HepG2 (cell line): Measurements from ENCODE around the gene PASK. TPM values are rescaled to one million over a fixed set of nuclear protein-coding genes. Genes with fewer than 3 reads are reported as not detected.

ENCODE experiments used
- ATAC-seq: fragments of 200-7000 bp; cut with Tn5 transposase; 3 replicates; pipeline ENCODE4 v1.9.1; 2020; ENCODE audit warnings: mild to moderate bottlenecking, moderate library complexity
- BruUV-seq: library from RNA; stranded (reverse); fragments of 400-500 nt; replicated peaks from 2 replicates; lab custom pipeline; 2021; lab: Mats Ljungman, UMichigan
- CTCF ChIA-PET: fragments of 300-600 bp; formaldehyde crosslinking; extraction: SDS; loops from one replicate; lab custom pipeline; 2021; ENCODE audit warnings: low total read pairs, inconsistent platforms, low intra/inter-chr PET ratio; lab: Yijun Ruan, JAX
- POLR2A ChIA-PET: fragments of 350-600 bp; sonication (Branson Sonifier 250); formaldehyde crosslinking; loops from one replicate; lab custom pipeline; 2020; ENCODE audit warnings: antibody characterized with exemption, inconsistent platforms; lab: Yijun Ruan, JAX
- DNase-seq: peaks from one replicate; pipeline ENCODE4 v3.0.0-alpha.2; 2015; ENCODE audit warnings: low spot score
- FAIRE-seq: peaks from 3 replicates; lab custom pipeline; 2011; peaks lifted over from hg19 to GRCh38; lab: Jason Lieb, UNC
- H2AFZ ChIP-seq: one replicate; pipeline ENCODE4 v1.6.1; 2011; ENCODE audit warnings: low read length, inconsistent platforms
- H3K27ac ChIP-seq: fragments of 300-600 bp; 3 replicates; pipeline ENCODE4 v1.8.0; 2011; ENCODE audit warnings: mixed run types, mild to moderate bottlenecking, mixed read lengths, low read length, inconsistent platforms; ENCODE audit not compliant: insufficient read depth; ENCODE audit errors: extremely low read length
- H3K27me3 ChIP-seq, 2 experiments: fragments of 200-600 bp in 1 of 2; 2 replicates in 1 of 2; 3 replicates in 1 of 2; pipeline versions ENCODE4 v1.6.0 to v1.8.0; 2011; ENCODE audit warnings: low read length in 2 of 2, mild to moderate bottlenecking in 2 of 2, moderate library complexity in 2 of 2, inconsistent platforms in 1 of 2; ENCODE audit not compliant: insufficient read depth in 2 of 2, control insufficient read depth in 1 of 2
- H3K36me3 ChIP-seq, 2 experiments: fragments of 200-600 bp in 1 of 2; replicated peaks in 1 of 2; 2 replicates in 1 of 2; 3 replicates in 1 of 2; pipeline versions ENCODE4 v1.5.1 to v1.8.0; 2011; ENCODE audit warnings: low read length in 2 of 2, inconsistent platforms in 1 of 2; ENCODE audit not compliant: insufficient read depth in 2 of 2, control insufficient read depth in 1 of 2
- H3K4me1 ChIP-seq: 2 replicates; pipeline ENCODE4 v1.5.1; 2012; ENCODE audit warnings: low read length, inconsistent platforms; ENCODE audit not compliant: insufficient read depth
- H3K4me2 ChIP-seq: 2 replicates; pipeline ENCODE4 v1.6.0; 2011; ENCODE audit warnings: low read depth, low read length, inconsistent platforms
- H3K4me3 ChIP-seq, 3 experiments: fragments of 200-600 bp in 1 of 3; sonication (generic), shearing (Covaris generic) in 1 of 3; replicated peaks in 1 of 3; 2 replicates each; pipeline ENCODE4 v1.5.1; 2011 to 2016; ENCODE audit warnings: low read length in 3 of 3, inconsistent platforms in 2 of 3, low read depth in 2 of 3, mild to moderate bottlenecking in 2 of 3, control low read depth in 1 of 3, mixed read lengths in 1 of 3; ENCODE audit not compliant: insufficient read depth in 1 of 3
- H3K79me2 ChIP-seq: one replicate; pipeline ENCODE4 v1.6.1; 2011; ENCODE audit warnings: low read length, inconsistent platforms; ENCODE audit not compliant: insufficient read depth
- H3K9ac ChIP-seq: 2 replicates; pipeline ENCODE4 v1.6.0; 2011; ENCODE audit warnings: mild to moderate bottlenecking, low read depth, low read length, inconsistent platforms; ENCODE audit not compliant: insufficient read depth
- H3K9me3 ChIP-seq: 2 replicates; pipeline ENCODE4 v1.5.1; 2012; ENCODE audit warnings: mild to moderate bottlenecking, low read length
- H4K20me1 ChIP-seq: 2 replicates; pipeline ENCODE4 v1.6.0; 2011; ENCODE audit warnings: inconsistent platforms, mild to moderate bottlenecking, low read length, moderate library complexity; ENCODE audit not compliant: insufficient read depth
- ATF5 ChIP-seq: sonication (generic); formaldehyde crosslinking; IDR thresholded peaks from 2 replicates; pipeline ENCODE4 v1.4.0; 2020; ENCODE audit warnings: mild to moderate bottlenecking, low read depth, missing genetic modification reagents
- HDAC1 ChIP-seq: sonication (generic); formaldehyde crosslinking; IDR thresholded peaks from 2 replicates; pipeline ENCODE4 v1.5.1; 2020; ENCODE audit warnings: mild to moderate bottlenecking, missing genetic modification reagents
- HOXA7 ChIP-seq: sonication (generic); formaldehyde crosslinking; IDR thresholded peaks from 2 replicates; pipeline ENCODE4 v1.8.1; 2022; ENCODE audit warnings: mild to moderate bottlenecking, missing genetic modification reagents, moderate library complexity
- MBNL3 ChIP-seq: fragments of 250-450 bp; sonication (Bioruptor Pico); conservative IDR thresholded peaks from 2 replicates; pipeline ENCODE4 v1.8.0; 2022; ENCODE audit warnings: mild to moderate bottlenecking, inconsistent platforms
- NFE2 ChIP-seq: sonication (generic); formaldehyde crosslinking; IDR thresholded peaks from 2 replicates; pipeline ENCODE4 v1.4.0; 2020; ENCODE audit warnings: missing genetic modification reagents
- NR2F2 ChIP-seq: IDR thresholded peaks from 2 replicates; pipeline ENCODE4 v1.6.1; 2012; ENCODE audit warnings: low read depth, inconsistent platforms, borderline replicate concordance
- PTBP1 ChIP-seq: fragments of 200-400 bp; formaldehyde crosslinking; IDR thresholded peaks from 2 replicates; pipeline ENCODE4 v1.6.1; 2018; ENCODE audit warnings: low read length, low read depth; ENCODE audit not compliant: poor library complexity, severe bottlenecking
- RCOR2 ChIP-seq: IDR thresholded peaks from 2 replicates; pipeline ENCODE4 v1.6.1; 2016; ENCODE audit warnings: missing biosample characterization, missing genetic modification reagents
- SMARCC2 ChIP-seq: fragments of 450-650 bp; IDR thresholded peaks from 2 replicates; pipeline ENCODE4 v1.6.1; 2017; ENCODE audit warnings: antibody characterized with exemption, mild to moderate bottlenecking
- SOX5 ChIP-seq: IDR thresholded peaks from 2 replicates; pipeline ENCODE4 v1.6.1; 2016; ENCODE audit warnings: borderline replicate concordance
- ZNF282 ChIP-seq: fragments of 450-650 bp; IDR thresholded peaks from 2 replicates; pipeline ENCODE4 v1.6.1; 2018; ENCODE audit not compliant: partially characterized antibody
- ZNF30 ChIP-seq: sonication (generic); formaldehyde crosslinking; IDR thresholded peaks from 2 replicates; pipeline ENCODE4 v1.5.0; 2020; ENCODE audit warnings: mild to moderate bottlenecking, missing genetic modification reagents
- ZNF678 ChIP-seq: sonication (generic); formaldehyde crosslinking; IDR thresholded peaks from 2 replicates; pipeline ENCODE4 v1.4.0; 2020; ENCODE audit warnings: mild to moderate bottlenecking, missing genetic modification reagents
- ZSCAN9 ChIP-seq: IDR thresholded peaks from 2 replicates; pipeline ENCODE4 v1.6.1; 2016; ENCODE audit warnings: borderline replicate concordance
- WGBS: methylation state at CpG from one replicate; pipeline ENCODE4 v1.1.6; 2017; ENCODE audit warnings: low lambda C conversion rate; 5-methylcytosine and 5-hydroxymethylcytosine counted together
- in situ Hi-C: cut with HindIII; loops from 2 replicates; pipeline ENCODE4 v1.10.0; 2017; ENCODE audit warnings: low pct_unique_long_range_greater_than_20kb; ENCODE audit not compliant: extremely low pct_ligation_motif_present
- intact Hi-C: fragments of 100-400 bp; cut with micrococcal nuclease; formaldehyde crosslinking; loops from one replicate; pipeline ENCODE4 v1.10.0; 2022; ENCODE audit not compliant: unreplicated experiment
- polyA plus RNA-seq, 8 experiments: library from polyadenylated mRNA; depleted of rRNA in 3 of 8; stranded (reverse) in 7 of 8; unstranded in 1 of 8; fragments of >200 nt; fragmentation: Illumina TruSeq in 4 of 8; extraction: Trizol in 4 of 8; gene quantifications; 2 replicates each; pipeline versions ENCODE4 v1.2.1 to v1.2.3, GENCODE V29; 2011 to 2016; ENCODE audit warnings: low read depth in 4 of 8, missing spikeins in 1 of 8, mixed read lengths in 1 of 8; ENCODE audit not compliant: insufficient read depth in 1 of 8
- total RNA-seq, 5 experiments: library from RNA; depleted of rRNA; stranded (reverse); fragments of >200 nt; fragmentation: Illumina TruSeq; extraction: Trizol; gene quantifications; 2 replicates each; pipeline ENCODE4 v1.2.3, GENCODE V29; 2016; ENCODE audit warnings: low read depth in 1 of 5

The PASK gene
- total and polyA plus RNA-seq, 2 of the 13 experiments (the other 11 are each of a cell fraction or from before 2014, with no cell fraction given), result 6.9 to 17.0 TPM

- H3K4me2 ChIP-seq, result no peak overlapping the region
- FAIRE-seq, result no peak
- H3K9ac ChIP-seq, result no peak overlapping the region
- POLR2A ChIA-PET, result no interaction called here
- whole genome bisulfite sequencing, result 65% methylated on average over 23 of the region's 23 CpGs
- H4K20me1 ChIP-seq, result no peaks in the 10 kb centered on the region; the same call in 1 of the 2 replicates
- no peak overlapping the region for H3K27ac ChIP-seq
- TF ChIP-seq ZNF282, result no peak
- TF ChIP-seq ATF5, result no peak
- TF ChIP-seq MBNL3, result no peak
- no peak for TF ChIP-seq PTBP1
- TF ChIP-seq NFE2 (CRISPR knock-in tag), result no peak
- TF ChIP-seq HOXA7 (CRISPR knock-in tag), result no peak
- TF ChIP-seq SMARCC2, result no peak
- no peak for TF ChIP-seq HDAC1 (CRISPR knock-in tag)
- no peak for TF ChIP-seq NR2F2
- TF ChIP-seq RCOR2 (CRISPR knock-in tag), result no peak
- TF ChIP-seq SOX5, result no peak
- TF ChIP-seq ZNF678 (CRISPR knock-in tag), result no peak
- no peak for TF ChIP-seq ZSCAN9 (CRISPR knock-in tag)
- no peak for TF ChIP-seq ZNF30 (CRISPR knock-in tag)
- TF ChIP-seq, all 625 proteins: peak for 0
- no peak overlapping the region for H3K4me3 ChIP-seq
- no peak for DNase-seq
- intact Hi-C loops (no loop called here), in situ Hi-C loops (no loop called here)
- H3K79me2 ChIP-seq, result no peaks in the 10 kb centered on the region
- CTCF ChIA-PET, result no interaction called here
- no peak overlapping the region for H2AFZ ChIP-seq
- H3K9me3 ChIP-seq, result no peaks in the 10 kb centered on the region
- no peaks in the 10 kb centered on the region for H3K36me3 ChIP-seq
- H3K27me3 ChIP-seq, result peaks cover 18 to 55% of the 10 kb centered on the region in 2 experiments
- no peak for ATAC-seq
- BruUV-seq, result no TSS peak
- 0 out of 2 replicates have a peak, but pooled peaks cover 8% of the 10 kb centered on the region for H3K4me1 ChIP-seq
Measured at GRCh38 chr2:241064802-241065354, 84.4 kb downstream of the PASK start.
